ENCODE data around the gene HAND2.

- TF ChIP-seq CTCF (IDR thresholded peaks at IDR 0.05) (no peak), EP300 (IDR thresholded peaks at IDR 0.05) (no peak), POLR2A (IDR thresholded peaks at IDR 0.05) (no peak)
These were observed 28.4 kb downstream of the HAND2 start for GRCh38 chr4:173501592-173502150.
